Mesenchymal stem cell (in vitro differentiated cells and primary cell): ENCODE data around the gene COL4A2.
A peak's percentile ranks its signal among the peaks of the same experiment; 100 is the strongest.
"Not testable (repeated sequence)": the region's sequence is repeated elsewhere in the genome, so short reads cannot be mapped to it uniquely, and the experiment has no call there.

Experiments used
- DNase-seq: peaks from one replicate; pipeline ENCODE4 v3.0.0-alpha.2; 2013
- H2AFZ ChIP-seq: one replicate; pipeline ENCODE4 v1.6.1; 2013; ENCODE audit warnings: low read depth, mild to moderate bottlenecking, control low read depth, inconsistent platforms, low read length, moderate library complexity
- H2AK5ac ChIP-seq: 2 replicates; pipeline ENCODE4 v1.6.1; 2013; ENCODE audit warnings: low read length, moderate library complexity, mild to moderate bottlenecking, inconsistent platforms; ENCODE audit not compliant: severe bottlenecking
- H2BK120ac ChIP-seq: one replicate; pipeline ENCODE4 v1.6.1; 2013; ENCODE audit warnings: low read depth, mild to moderate bottlenecking, inconsistent platforms, low read length, moderate library complexity
- H2BK12ac ChIP-seq, 2 experiments: one replicate each; pipeline ENCODE4 v1.6.1; 2013; ENCODE audit warnings: inconsistent platforms in 2 of 2, low read length in 2 of 2, mild to moderate bottlenecking in 2 of 2, moderate library complexity in 2 of 2, control low read depth in 1 of 2
- H2BK15ac ChIP-seq: one replicate; pipeline ENCODE4 v1.6.1; 2013; ENCODE audit warnings: mild to moderate bottlenecking, low read depth, inconsistent platforms; ENCODE audit not compliant: poor library complexity, severe bottlenecking
- H2BK5ac ChIP-seq: 2 replicates; pipeline ENCODE4 v1.6.1; 2013; ENCODE audit warnings: low read depth, mild to moderate bottlenecking, low read length, control low read depth, inconsistent platforms; ENCODE audit not compliant: poor library complexity, severe bottlenecking
- H3K14ac ChIP-seq, 2 experiments: one replicate each; pipeline ENCODE4 v1.6.1; 2013; ENCODE audit warnings: inconsistent platforms in 2 of 2, low read length in 2 of 2, control low read depth in 1 of 2, mild to moderate bottlenecking in 1 of 2, moderate library complexity in 1 of 2
- H3K18ac ChIP-seq, 2 experiments: one replicate each; pipeline ENCODE4 v1.6.1; 2013; ENCODE audit warnings: inconsistent platforms in 2 of 2, low read length in 2 of 2, control low read depth in 1 of 2, low read depth in 1 of 2, mild to moderate bottlenecking in 1 of 2
- H3K23ac ChIP-seq, 2 experiments: one replicate each; pipeline ENCODE4 v1.6.1; 2013; ENCODE audit warnings: inconsistent platforms in 2 of 2, low read length in 2 of 2, mild to moderate bottlenecking in 2 of 2, moderate library complexity in 2 of 2, control low read depth in 1 of 2
- H3K27ac ChIP-seq: 2 replicates; pipeline ENCODE4 v1.5.1; 2013; ENCODE audit warnings: mild to moderate bottlenecking, moderate library complexity, low read length, control low read depth, inconsistent platforms; ENCODE audit not compliant: poor library complexity, severe bottlenecking
- H3K27me3 ChIP-seq, 2 experiments: 2 replicates each; pipeline versions ENCODE4 v1.6.1 to v1.7.0; 2013; ENCODE audit warnings: low read length in 2 of 2, mild to moderate bottlenecking in 2 of 2, moderate library complexity in 2 of 2, control low read depth in 1 of 2, inconsistent platforms in 1 of 2; ENCODE audit not compliant: control insufficient read depth in 1 of 2, insufficient read depth in 1 of 2
- H3K36me3 ChIP-seq, 2 experiments: 2 replicates each; pipeline versions ENCODE4 v1.6.1 to v1.7.0; 2013; ENCODE audit warnings: low read length in 2 of 2, control low read depth in 1 of 2, inconsistent platforms in 1 of 2, low read depth in 1 of 2, mild to moderate bottlenecking in 1 of 2; ENCODE audit not compliant: insufficient read depth in 2 of 2, control insufficient read depth in 1 of 2
- H3K4ac ChIP-seq, 2 experiments: one replicate each; pipeline ENCODE4 v1.6.1; 2013; ENCODE audit warnings: inconsistent platforms in 2 of 2, low read length in 2 of 2, mild to moderate bottlenecking in 2 of 2, moderate library complexity in 2 of 2, control low read depth in 1 of 2, low read depth in 1 of 2
- H3K4me1 ChIP-seq: 2 replicates; pipeline ENCODE4 v1.6.1; 2013; ENCODE audit warnings: low read depth, low read length, control low read depth; ENCODE audit not compliant: control insufficient read depth, insufficient read depth
- H3K4me2 ChIP-seq: 2 replicates; pipeline ENCODE4 v1.6.1; 2013; ENCODE audit warnings: low read length, mild to moderate bottlenecking, inconsistent platforms; ENCODE audit not compliant: poor library complexity, severe bottlenecking
- H3K4me3 ChIP-seq, 2 experiments: 2 replicates each; pipeline versions ENCODE4 v1.5.1 to v1.7.0; 2013; ENCODE audit warnings: low read length in 2 of 2, mild to moderate bottlenecking in 2 of 2, control low read depth in 1 of 2, low read depth in 1 of 2; ENCODE audit not compliant: insufficient read depth in 1 of 2
- H3K79me1 ChIP-seq: replicated peaks from 2 replicates; pipeline ENCODE4 v1.6.1; 2013; ENCODE audit warnings: mild to moderate bottlenecking, control low read depth, low read length, inconsistent platforms; ENCODE audit not compliant: poor library complexity, severe bottlenecking
- H3K9ac ChIP-seq: 2 replicates; pipeline ENCODE4 v1.7.0; 2013; ENCODE audit warnings: mild to moderate bottlenecking, low read length, moderate library complexity
- H3K9me3 ChIP-seq: 2 replicates; pipeline ENCODE4 v1.7.0; 2013; ENCODE audit warnings: mild to moderate bottlenecking, low read length; ENCODE audit not compliant: control insufficient read depth
- H4K8ac ChIP-seq: one replicate; pipeline ENCODE4 v1.6.1; 2013; ENCODE audit warnings: inconsistent platforms, mild to moderate bottlenecking, low read length, moderate library complexity
- H4K91ac ChIP-seq: one replicate; pipeline ENCODE4 v1.6.1; 2013; ENCODE audit warnings: mild to moderate bottlenecking, low read length, inconsistent platforms
- WGBS: methylation state at CpG from one replicate; pipeline ENCODE4 v1.1.7; 2013; ENCODE audit warnings: mixed read lengths; 5-methylcytosine and 5-hydroxymethylcytosine counted together

Gene COL4A2

DNA sequence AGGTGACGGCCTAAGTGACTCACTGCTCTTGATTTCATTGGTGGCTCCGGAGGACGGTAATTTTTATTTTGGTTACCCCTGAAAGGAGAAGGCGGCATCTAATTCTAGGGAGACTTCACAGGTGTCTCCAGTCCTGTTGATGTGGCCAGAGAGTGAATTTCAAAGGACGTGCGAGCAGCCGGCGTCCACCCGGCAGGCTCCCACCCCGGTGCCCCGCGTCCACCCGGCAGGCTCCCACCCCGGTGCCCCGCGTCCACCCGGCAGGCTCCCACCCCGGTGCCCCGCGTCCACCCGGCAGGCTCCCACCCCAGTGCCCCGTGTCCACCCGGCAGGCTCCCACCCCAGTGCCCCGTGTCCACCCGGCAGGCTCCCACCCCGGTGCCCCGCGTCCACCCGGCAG, 6.2 kb downstream of the COL4A2 start:
- H2AFZ ChIP-seq, H3K23ac ChIP-seq, H3K9me3 ChIP-seq, H2AK5ac ChIP-seq, H3K4me3 ChIP-seq, H2BK120ac ChIP-seq, H3K18ac ChIP-seq, H2BK15ac ChIP-seq, DNase-seq, H3K14ac ChIP-seq, H3K27ac ChIP-seq, H3K4ac ChIP-seq, H3K27me3 ChIP-seq, H3K79me1 ChIP-seq, H2BK5ac ChIP-seq, H4K8ac ChIP-seq, H2BK12ac ChIP-seq, H3K4me2 ChIP-seq, H4K91ac ChIP-seq: not testable (repeated sequence)
- Histone ChIP-seq H3K9ac (peak overlapping the region; percentile 59), H3K4me1 (peaks cover 36% of the 10 kb centered on the region), H3K36me3 (peaks cover 15 to 66% of the 10 kb centered on the region in 2 experiments)
- 98% methylated on average over 21 of the region's 29 CpGs for WGBS

DNA sequence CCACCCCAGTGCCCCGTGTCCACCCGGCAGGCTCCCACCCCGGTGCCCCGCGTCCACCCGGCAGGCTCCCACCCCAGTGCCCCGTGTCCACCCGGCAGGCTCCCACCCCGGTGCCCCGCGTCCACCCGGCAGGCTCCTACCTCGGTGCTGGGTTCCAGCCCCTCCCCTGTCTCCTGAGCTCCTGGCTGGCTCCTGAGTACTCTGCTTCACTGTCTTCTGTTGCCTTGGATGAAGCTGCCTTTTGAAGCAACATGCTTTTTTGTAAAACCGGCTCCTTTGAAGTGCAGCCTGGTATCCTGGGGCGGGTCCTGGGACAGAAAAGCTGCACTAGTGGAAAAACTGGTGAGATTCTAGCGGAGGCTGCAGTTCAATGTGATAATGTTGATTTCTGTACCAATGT, 6.6 kb downstream of the COL4A2 start:
- not testable (repeated sequence) for H4K8ac ChIP-seq, H3K4me2 ChIP-seq
- WGBS: 88% methylated on average over 10 of the region's 16 CpGs

DNA sequence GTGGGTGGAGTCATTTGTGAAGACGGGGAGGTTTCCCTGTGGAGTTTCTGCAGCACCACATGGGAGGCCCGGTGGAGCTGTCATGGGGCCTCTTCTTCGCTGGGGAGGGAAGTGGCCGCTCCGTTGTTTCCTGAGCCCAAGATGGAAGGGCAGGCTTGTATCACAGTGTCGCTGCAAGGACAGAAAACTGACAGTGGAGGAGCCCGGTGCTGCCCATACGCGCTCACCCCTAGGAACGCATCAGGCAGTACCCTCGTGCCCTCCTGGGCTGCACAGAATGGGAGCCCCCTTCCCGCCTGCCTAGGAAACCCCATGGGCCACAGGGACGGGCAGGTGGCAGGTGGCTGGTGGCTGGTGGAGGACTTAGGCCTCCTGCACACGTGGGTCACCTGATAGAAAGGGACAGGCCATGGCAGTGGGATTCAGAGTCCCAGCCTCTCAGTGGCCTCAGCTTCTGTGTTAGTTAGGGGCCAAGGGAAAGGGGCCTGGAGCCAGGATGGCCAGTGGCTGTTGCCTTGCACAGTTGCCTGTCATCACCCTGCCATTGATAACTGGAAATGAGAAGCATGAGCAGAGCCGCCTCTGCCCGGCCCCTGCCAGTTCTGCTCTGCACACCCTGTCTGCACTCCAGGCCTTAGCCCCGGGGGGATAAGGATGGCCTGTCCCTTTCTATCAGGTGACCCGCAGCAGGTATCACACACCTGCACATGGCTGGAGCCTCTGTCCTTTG, 7.6 kb downstream of the COL4A2 start:
- DNase-seq: no peak

More for the DNA sequence above, 6.6 kb downstream of the COL4A2 start:
- not testable (repeated sequence) for H2AK5ac ChIP-seq, H3K4ac ChIP-seq, H3K27ac ChIP-seq, H3K79me1 ChIP-seq, H3K18ac ChIP-seq, DNase-seq, H2AFZ ChIP-seq, H2BK15ac ChIP-seq, H3K23ac ChIP-seq, H4K91ac ChIP-seq, H3K9me3 ChIP-seq, H3K9ac ChIP-seq, H3K14ac ChIP-seq, H3K27me3 ChIP-seq, H2BK5ac ChIP-seq, H3K4me3 ChIP-seq, H2BK12ac ChIP-seq, H2BK120ac ChIP-seq
- H3K36me3 ChIP-seq: peaks cover 15 to 68% of the 10 kb centered on the region in 2 experiments
- peaks cover 38% of the 10 kb centered on the region for H3K4me1 ChIP-seq

DNA sequence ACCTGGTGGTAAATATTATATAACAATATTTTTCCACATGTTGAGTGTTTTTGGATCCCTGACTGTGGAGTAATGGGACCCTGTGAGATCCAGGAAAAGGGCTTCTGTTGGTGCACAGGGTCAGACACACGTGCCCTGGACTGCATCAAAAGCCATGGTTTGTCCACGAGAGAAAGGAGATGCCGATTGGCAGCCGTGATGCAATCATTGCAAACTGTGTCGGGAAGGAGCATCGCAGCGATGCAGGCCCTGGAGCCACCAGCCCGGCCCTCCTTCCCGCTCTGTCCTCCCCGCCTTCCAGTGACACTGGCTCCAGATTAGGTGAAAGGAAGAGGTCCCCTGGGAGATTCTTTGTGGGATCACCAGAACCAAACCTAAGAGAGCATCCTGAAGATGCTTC, 9.1 kb downstream of the COL4A2 start:
- DNase-seq: no peak
- no peaks in the 10 kb centered on the region for H3K9me3 ChIP-seq
- H4K91ac ChIP-seq: no peak overlapping the region
- no peak overlapping the region for H4K8ac ChIP-seq
- H3K4me2 ChIP-seq: no peak overlapping the region
- no peak overlapping the region for H2BK12ac ChIP-seq
- no peak overlapping the region for H3K18ac ChIP-seq
- H3K9ac ChIP-seq: no peak overlapping the region
- H3K4ac ChIP-seq: no peak overlapping the region
- no peak overlapping the region for H2BK5ac ChIP-seq
- H3K27ac ChIP-seq: no peak overlapping the region
- H2AK5ac ChIP-seq: no peak overlapping the region
- H3K23ac ChIP-seq: peak overlapping the region in 1 of 2 experiments; percentile 34
- H3K4me3 ChIP-seq: no peak overlapping the region
- no peak overlapping the region for H2BK120ac ChIP-seq
- no peak overlapping the region for H3K14ac ChIP-seq
- 94% methylated on average over 10 of the region's 10 CpGs for WGBS
- H3K79me1 ChIP-seq: peaks cover 7% of the 10 kb centered on the region
- H3K36me3 ChIP-seq: peaks cover 9 to 54% of the 10 kb centered on the region in 2 experiments
- no peaks in the 10 kb centered on the region for H3K27me3 ChIP-seq
- no peak overlapping the region for H2BK15ac ChIP-seq
- H2AFZ ChIP-seq: no peak overlapping the region
- H3K4me1 ChIP-seq: peaks cover 37% of the 10 kb centered on the region

More for the DNA sequence above, 7.6 kb downstream of the COL4A2 start:
- Histone ChIP-seq H3K4me2 (no peak overlapping the region), H3K36me3 (peaks cover 15 to 66% of the 10 kb centered on the region in 2 experiments), H3K18ac (peak overlapping the region in 1 of 2 experiments; percentile 29), H3K4me3 (no peak overlapping the region), H4K91ac (peak overlapping the region; percentile 2), H3K27ac (no peak overlapping the region), H3K4ac (no peak overlapping the region), H2BK12ac (no peak overlapping the region), H3K23ac (no peak overlapping the region), H3K14ac (no peak overlapping the region), H3K79me1 (peaks cover 7% of the 10 kb centered on the region), H2BK120ac (peak overlapping the region; percentile 43), H3K4me1 (peaks cover 41% of the 10 kb centered on the region), H2AFZ (no peak overlapping the region), H4K8ac (no peak overlapping the region), H3K9ac (no peak overlapping the region), H2BK15ac (peak overlapping the region; percentile 29), H3K9me3 (no peaks in the 10 kb centered on the region), H2AK5ac (no peak overlapping the region), H2BK5ac (no peak overlapping the region), H3K27me3 (no peaks in the 10 kb centered on the region)
- WGBS: 94% methylated on average over 18 of the region's 18 CpGs
